ENCODE data around the gene TRIM27. TPM values are rescaled to one million over a fixed set of nuclear protein-coding genes. Genes with fewer than 3 reads are reported as not detected.
"Not testable (repeated sequence)": the region's sequence is repeated elsewhere in the genome, so short reads cannot be mapped to it uniquely, and the experiment has no call there.

TRIM27 gene
- total and polyA plus RNA-seq, 2 donors (not counting 1 experiment from before 2014, with no cell fraction given): 42.7 to 43.8 TPM

DNA sequence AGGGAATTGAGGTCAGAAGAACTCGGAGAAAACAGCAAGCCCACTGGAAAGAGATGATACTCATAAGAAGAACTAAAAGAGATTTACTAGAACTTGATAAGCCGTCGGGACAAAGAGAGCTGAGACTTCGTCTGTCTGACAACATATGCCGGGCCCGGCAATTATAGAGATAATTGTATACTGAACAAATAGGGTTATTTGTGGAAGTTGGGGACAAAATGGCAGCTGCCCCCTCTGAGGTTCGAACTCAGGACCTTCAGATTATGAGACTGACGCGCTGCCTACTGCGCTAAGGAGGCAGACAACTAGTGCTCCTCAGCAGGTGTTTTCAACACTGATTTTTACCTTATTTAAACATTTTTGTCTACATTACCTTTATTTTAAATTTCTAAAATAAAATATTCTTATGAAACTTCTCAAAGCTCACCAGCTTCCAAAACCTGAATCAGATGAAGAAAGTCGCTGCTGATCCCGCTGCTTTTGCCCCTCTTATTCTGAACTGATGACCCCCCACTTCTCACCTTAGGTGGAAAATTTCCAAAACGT lies 29.3 kb upstream of the TRIM27 start:
- H3K79me2 ChIP-seq (ENCODE audit: control insufficient read depth, insufficient read depth, low read length): no peaks in the 10 kb centered on the region
- peak overlapping the region; percentile 98 for H3K4me2 ChIP-seq (ENCODE audit: extremely low read depth, insufficient read depth, low read length)
- H2AFZ ChIP-seq (ENCODE audit: low read length): peak overlapping the region; percentile 95
- no peaks in the 10 kb centered on the region for H3K36me3 ChIP-seq (ENCODE audit: control insufficient read depth, insufficient read depth, low read length)
- peak; percentile 56 to 66 for DNase-seq (ENCODE audit: low read depth in 2 of 2)
- H3K4me1 ChIP-seq (ENCODE audit: control insufficient read depth, extremely low read depth, insufficient read depth, low read length): peaks cover 4% of the 10 kb centered on the region
- H3K27ac ChIP-seq (ENCODE audit: insufficient read depth, low read length): no peak overlapping the region
- no peaks in the 10 kb centered on the region for H4K20me1 ChIP-seq (ENCODE audit: control insufficient read depth, extremely low read depth, insufficient read depth, low read length)
- peak overlapping the region; percentile 65 to 84 (median 74) for H3K4me3 ChIP-seq (replicated peaks in 1 of 4; ENCODE audit: control extremely low read depth in 1 of 4, insufficient read depth in 1 of 4, low read depth in 3 of 4, low read length in 4 of 4)
- TF ChIP-seq CTCF (conservative IDR thresholded peaks at IDR 0.05 in 1 of 2, IDR thresholded peaks at IDR 0.05 in 1 of 2; ENCODE audit: low read depth in 1 of 2, low read length in 2 of 2): no peak
- TF ChIP-seq EZH2 (IDR thresholded peaks at IDR 0.05; ENCODE audit: low read length, missing control alignments): no peak
- no peaks in the 10 kb centered on the region for H3K9me3 ChIP-seq (ENCODE audit: control insufficient read depth, insufficient read depth, low read depth, low read length)
- no peaks in the 10 kb centered on the region for H3K27me3 ChIP-seq (ENCODE audit: control insufficient read depth, insufficient read depth, low read length)
- H3K9ac ChIP-seq (ENCODE audit: insufficient read depth, low read length): no peak overlapping the region

DNA sequence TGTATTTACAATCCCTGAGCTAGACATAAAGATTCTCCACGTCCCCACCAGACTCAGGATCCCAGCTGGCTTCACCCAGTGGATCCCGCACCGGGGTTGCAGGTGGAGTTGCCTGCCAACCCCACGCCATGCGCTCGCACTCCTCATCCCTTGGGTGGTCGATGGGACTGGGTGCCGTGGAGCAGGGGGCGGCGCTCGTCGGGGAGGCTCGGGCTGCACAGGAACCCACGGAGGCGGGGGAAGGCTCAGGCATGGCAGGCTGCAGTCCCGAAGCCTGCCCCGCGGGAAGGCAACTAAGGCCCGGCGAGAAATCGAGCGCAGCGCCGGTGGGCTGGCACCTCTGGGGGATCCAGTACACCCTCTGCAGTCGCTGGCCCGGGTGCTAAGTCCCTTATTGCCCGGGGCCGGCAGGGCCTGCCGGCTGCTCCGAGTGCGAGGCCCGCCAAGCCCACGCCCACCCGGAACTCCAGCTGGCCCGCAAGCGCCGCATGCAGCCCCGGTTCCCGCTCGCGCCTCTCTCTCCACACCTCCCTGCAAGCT lies 25.9 kb upstream of the TRIM27 start:
- not testable (repeated sequence) for H3K4me1 ChIP-seq (ENCODE audit: control insufficient read depth, extremely low read depth, insufficient read depth, low read length); H3K27ac ChIP-seq (ENCODE audit: insufficient read depth, low read length); H3K79me2 ChIP-seq (ENCODE audit: control insufficient read depth, insufficient read depth, low read length); H3K4me2 ChIP-seq (ENCODE audit: extremely low read depth, insufficient read depth, low read length); H3K9ac ChIP-seq (ENCODE audit: insufficient read depth, low read length); H3K36me3 ChIP-seq (ENCODE audit: control insufficient read depth, insufficient read depth, low read length); H3K4me3 ChIP-seq (replicated peaks in 1 of 4; ENCODE audit: control extremely low read depth in 1 of 4, insufficient read depth in 1 of 4, low read depth in 3 of 4, low read length in 4 of 4); H3K9me3 ChIP-seq (ENCODE audit: control insufficient read depth, insufficient read depth, low read depth, low read length); H4K20me1 ChIP-seq (ENCODE audit: control insufficient read depth, extremely low read depth, insufficient read depth, low read length); H3K27me3 ChIP-seq (ENCODE audit: control insufficient read depth, insufficient read depth, low read length); DNase-seq (ENCODE audit: low read depth in 2 of 2); H2AFZ ChIP-seq (ENCODE audit: low read length)

GRCh38 chr6:28948782-28949486 lies 25.1 kb upstream of the TRIM27 start:
- no peaks in the 10 kb centered on the region for H3K9me3 ChIP-seq (ENCODE audit: control insufficient read depth, insufficient read depth, low read depth, low read length)
- H3K4me1 ChIP-seq (ENCODE audit: control insufficient read depth, extremely low read depth, insufficient read depth, low read length): peaks cover 4% of the 10 kb centered on the region
- no peaks in the 10 kb centered on the region for H3K27me3 ChIP-seq (ENCODE audit: control insufficient read depth, insufficient read depth, low read length)
- H3K36me3 ChIP-seq (ENCODE audit: control insufficient read depth, insufficient read depth, low read length): no peaks in the 10 kb centered on the region
- no peak overlapping the region for H3K4me2 ChIP-seq (ENCODE audit: extremely low read depth, insufficient read depth, low read length)
- H4K20me1 ChIP-seq (ENCODE audit: control insufficient read depth, extremely low read depth, insufficient read depth, low read length): no peaks in the 10 kb centered on the region
- H3K9ac ChIP-seq (ENCODE audit: insufficient read depth, low read length): no peak overlapping the region
- no peak overlapping the region for H3K4me3 ChIP-seq (replicated peaks in 1 of 4; ENCODE audit: control extremely low read depth in 1 of 4, insufficient read depth in 1 of 4, low read depth in 3 of 4, low read length in 4 of 4)
- TF ChIP-seq EZH2 (IDR thresholded peaks at IDR 0.05; ENCODE audit: low read length, missing control alignments): no peak
- TF ChIP-seq CTCF (conservative IDR thresholded peaks at IDR 0.05 in 1 of 2, IDR thresholded peaks at IDR 0.05 in 1 of 2; ENCODE audit: low read depth in 1 of 2, low read length in 2 of 2): no peak
- H2AFZ ChIP-seq (ENCODE audit: low read length): no peak overlapping the region
- DNase-seq (ENCODE audit: low read depth in 2 of 2): no peak
- no peak overlapping the region for H3K27ac ChIP-seq (ENCODE audit: insufficient read depth, low read length)
- no peaks in the 10 kb centered on the region for H3K79me2 ChIP-seq (ENCODE audit: control insufficient read depth, insufficient read depth, low read length)
